Epithelial cell of esophagus (primary cell): ENCODE data around the gene GABRR1.
A peak's percentile ranks its signal among the peaks of the same experiment; 100 is the strongest.

Experiments
- DNase-seq: peaks from one replicate; pipeline ENCODE4 v3.0.0; 2010; ENCODE audit warnings: low read depth
- H3K4me3 ChIP-seq: 2 replicates; pipeline ENCODE4 v1.5.1; 2011; ENCODE audit warnings: mild to moderate bottlenecking, low read length, control low read depth
- TF ChIP-seq, protein P1 (sequence below): IDR thresholded peaks from 2 replicates; pipeline ENCODE4 v1.5.1; 2011; ENCODE audit warnings: low read depth, mild to moderate bottlenecking, low read length, control low read depth, inconsistent platforms; ENCODE audit not compliant: insufficient read depth; ENCODE audit errors: missing control alignments

Gene GABRR1

DNA sequence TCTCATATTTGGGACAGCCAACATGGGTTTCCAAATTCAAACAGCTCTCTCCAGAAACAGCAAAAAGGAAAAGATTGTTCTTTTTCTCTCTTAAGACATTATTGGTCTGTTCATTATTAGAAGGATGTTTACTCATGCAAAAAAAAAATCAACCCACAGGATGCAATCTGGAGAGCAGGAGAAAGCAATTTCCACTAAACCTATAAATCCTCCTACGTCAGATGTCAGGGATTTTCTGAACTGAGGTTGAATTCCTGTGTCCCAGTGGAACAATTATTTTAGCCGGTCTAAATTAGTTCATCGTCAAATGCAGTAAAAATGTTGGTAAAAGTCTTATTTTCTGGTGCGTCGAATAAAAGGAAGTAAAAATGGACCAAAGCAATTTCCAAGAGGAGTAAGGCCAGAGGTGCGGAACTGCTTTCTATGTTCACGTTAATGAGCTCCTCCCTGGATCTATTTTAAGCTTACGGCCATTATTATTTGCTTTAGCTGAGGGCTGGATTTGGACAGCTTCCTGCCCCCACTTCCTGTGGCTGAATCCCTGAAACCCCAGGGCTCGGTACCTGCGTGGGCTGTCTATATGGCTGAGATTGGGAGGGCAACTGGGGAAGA, at the start of gene GABRR1:
Gene GABRR1, minus strand, starts transcription at position 60 of the 612 bp plus-strand sequence. Its CDS starts 36 bp downstream, at position 24.
- no peak for DNase-seq
- TF ChIP-seq, protein P1, sequence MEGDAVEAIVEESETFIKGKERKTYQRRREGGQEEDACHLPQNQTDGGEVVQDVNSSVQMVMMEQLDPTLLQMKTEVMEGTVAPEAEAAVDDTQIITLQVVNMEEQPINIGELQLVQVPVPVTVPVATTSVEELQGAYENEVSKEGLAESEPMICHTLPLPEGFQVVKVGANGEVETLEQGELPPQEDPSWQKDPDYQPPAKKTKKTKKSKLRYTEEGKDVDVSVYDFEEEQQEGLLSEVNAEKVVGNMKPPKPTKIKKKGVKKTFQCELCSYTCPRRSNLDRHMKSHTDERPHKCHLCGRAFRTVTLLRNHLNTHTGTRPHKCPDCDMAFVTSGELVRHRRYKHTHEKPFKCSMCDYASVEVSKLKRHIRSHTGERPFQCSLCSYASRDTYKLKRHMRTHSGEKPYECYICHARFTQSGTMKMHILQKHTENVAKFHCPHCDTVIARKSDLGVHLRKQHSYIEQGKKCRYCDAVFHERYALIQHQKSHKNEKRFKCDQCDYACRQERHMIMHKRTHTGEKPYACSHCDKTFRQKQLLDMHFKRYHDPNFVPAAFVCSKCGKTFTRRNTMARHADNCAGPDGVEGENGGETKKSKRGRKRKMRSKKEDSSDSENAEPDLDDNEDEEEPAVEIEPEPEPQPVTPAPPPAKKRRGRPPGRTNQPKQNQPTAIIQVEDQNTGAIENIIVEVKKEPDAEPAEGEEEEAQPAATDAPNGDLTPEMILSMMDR: no peak
- no peak within 1 kb of the TSS for H3K4me3 ChIP-seq

DNA sequence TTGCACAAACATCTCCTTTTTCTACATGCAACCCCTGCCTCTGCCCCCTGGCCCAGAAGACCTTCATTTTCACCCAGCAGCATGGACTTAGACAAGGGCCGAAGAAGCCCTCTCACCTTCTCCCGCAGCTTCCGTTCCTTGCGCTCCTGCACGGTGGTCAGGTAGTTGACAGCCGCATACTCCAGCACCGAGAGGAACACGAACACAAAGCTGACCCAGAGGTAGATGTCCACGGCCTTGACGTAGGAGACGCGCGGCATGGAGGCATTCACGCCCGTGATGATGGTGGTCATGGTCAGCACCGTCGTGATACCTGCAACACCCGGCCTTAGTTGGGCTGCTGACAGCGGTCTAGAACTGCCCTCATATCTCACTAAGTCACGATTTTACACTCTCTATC, 47.1 kb upstream of the GABRR1 start:
- no peak overlapping the region for H3K4me3 ChIP-seq
- no peak for DNase-seq
- TF ChIP-seq, protein P1: no peak

DNA sequence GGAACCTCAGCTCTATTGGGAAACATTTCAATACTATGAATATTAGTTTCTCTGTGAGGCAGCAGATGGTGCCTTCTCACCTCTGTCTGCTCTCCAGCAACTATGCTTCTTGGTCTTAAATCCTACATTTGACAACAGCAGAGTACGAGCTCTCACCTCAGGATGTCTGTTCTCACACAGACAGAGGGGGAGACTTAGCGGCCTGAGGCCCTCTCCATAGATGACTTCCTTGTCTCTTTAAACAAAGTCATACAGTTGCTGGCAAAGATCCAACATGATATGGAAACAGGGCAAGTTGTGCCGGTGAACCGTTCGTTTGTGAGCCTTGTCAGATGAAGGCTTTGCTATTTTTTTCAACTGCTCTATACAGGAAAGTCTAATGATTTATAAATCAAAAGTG, 43.7 kb upstream of the GABRR1 start:
- H3K4me3 ChIP-seq: no peak overlapping the region
- TF ChIP-seq, protein P1: no peak
- DNase-seq: peak; percentile 7

DNA sequence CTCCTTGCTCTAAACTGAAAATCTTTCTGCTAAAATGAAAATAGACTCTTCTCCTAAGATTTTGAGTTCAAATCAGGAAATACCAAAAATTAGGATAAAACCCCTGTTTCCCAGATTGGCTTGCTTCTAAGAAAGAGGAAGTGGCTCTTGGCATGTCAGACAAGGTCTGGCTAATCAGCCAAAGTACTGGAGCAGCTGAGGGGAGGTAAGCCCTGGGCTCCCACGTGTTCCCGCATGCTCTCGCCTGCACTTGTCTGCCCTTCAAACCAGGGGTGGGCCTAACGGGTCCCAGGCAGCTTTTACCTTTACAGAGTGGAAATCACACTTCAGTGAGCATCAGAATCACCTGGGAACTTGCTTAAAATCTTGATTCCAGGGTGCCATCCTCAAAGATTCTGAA, 43.2 kb upstream of the GABRR1 start:
- TF ChIP-seq, protein P1: no peak
- no peak overlapping the region for H3K4me3 ChIP-seq
- no peak for DNase-seq

DNA sequence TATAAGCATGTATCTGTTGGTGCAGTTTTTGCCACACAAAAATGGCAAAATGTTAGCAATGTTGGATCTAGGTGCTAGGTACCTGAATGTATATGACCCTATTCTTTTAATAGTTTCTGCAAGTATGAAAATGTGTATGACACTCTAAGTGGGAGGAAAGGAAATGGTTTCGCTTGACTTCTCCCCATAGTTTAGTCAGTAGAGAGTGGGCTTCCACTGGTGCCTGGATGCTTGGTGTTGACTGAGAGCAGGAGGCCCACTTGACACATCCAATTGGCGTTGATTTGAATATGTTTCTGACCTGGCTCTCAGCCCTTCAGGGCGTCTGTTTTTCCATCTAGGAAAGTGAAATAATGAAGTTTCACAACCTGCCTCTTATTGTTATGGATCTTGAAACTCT, 41.8 kb upstream of the GABRR1 start:
- DNase-seq: no peak
- TF ChIP-seq, protein P1: no peak
- no peak overlapping the region for H3K4me3 ChIP-seq

DNA sequence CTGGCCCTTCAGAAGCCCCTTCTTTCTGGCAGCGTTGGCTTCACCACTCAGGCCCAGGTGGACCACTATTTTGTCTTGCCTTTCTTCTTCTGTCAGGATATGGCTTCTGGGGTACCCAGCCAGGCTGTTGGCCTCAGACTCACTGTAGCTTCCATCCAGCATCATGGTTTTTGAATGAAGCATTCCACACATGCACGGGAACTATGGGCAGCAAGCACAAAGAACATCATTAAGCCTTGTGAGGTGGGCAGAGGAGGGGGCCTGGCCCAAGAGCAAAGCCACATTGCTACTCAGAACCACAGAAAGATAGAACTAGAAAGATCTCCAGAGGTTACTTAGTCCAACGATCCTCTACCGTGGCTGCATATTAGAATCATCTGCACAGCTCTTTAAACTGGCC, 40.6 kb upstream of the GABRR1 start:
- no peak for DNase-seq
- TF ChIP-seq, protein P1: no peak
- H3K4me3 ChIP-seq: no peak overlapping the region

DNA sequence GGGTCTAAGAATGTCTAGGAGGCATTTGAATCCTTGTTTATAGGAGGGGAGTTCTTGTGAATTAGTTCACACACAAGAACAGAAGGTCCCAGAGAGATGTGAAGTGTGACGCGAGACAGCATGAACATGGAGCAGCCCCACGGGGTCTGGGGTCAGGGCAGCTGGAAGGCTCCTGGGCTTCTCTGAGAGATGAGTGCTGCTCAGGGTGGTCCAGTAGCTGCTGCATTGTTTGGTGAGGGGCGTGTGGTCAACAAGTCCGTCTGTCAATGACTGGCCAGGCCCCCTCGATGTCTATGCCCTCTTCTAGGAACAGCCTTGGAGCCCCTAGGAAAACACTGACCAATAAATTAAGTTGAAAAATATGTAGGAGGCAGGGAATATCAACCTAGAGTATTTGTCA, 40.2 kb upstream of the GABRR1 start:
- no peak for DNase-seq
- TF ChIP-seq, protein P1: no peak
- no peak overlapping the region for H3K4me3 ChIP-seq
